ENCODE measurements around the gene SHLD1.

SHLD1 gene

GRCh38 chr20:5845681-5846615 lies 95.7 kb downstream of the SHLD1 start:
- no peaks in the 10 kb centered on the region for H3K27me3 Mint-ChIP-seq
- H3K4me1 Mint-ChIP-seq = peaks cover 13% of the 10 kb centered on the region
- peaks cover 10% of the 10 kb centered on the region for H3K36me3 Mint-ChIP-seq
- no peak overlapping the region for H3K27ac Mint-ChIP-seq
- no peak for ATAC-seq (ENCODE audit: low read depth)
- no peaks in the 10 kb centered on the region for H3K9me3 Mint-ChIP-seq
- DNase-seq (ENCODE audit: low spot score in 2 of 2) = no peak
- H3K4me3 Mint-ChIP-seq = no peak overlapping the region

GRCh38 chr20:5848711-5849505 lies 98.7 kb downstream of the SHLD1 start:
- no peaks in the 10 kb centered on the region for H3K9me3 Mint-ChIP-seq
- peaks cover 7% of the 10 kb centered on the region for H3K36me3 Mint-ChIP-seq
- H3K4me3 Mint-ChIP-seq = no peak overlapping the region
- DNase-seq (ENCODE audit: low spot score in 2 of 2) (no peak), ATAC-seq (ENCODE audit: low read depth) (no peak)
- no peak overlapping the region for H3K27ac Mint-ChIP-seq
- H3K27me3 Mint-ChIP-seq = no peaks in the 10 kb centered on the region
- H3K4me1 Mint-ChIP-seq = peaks cover 5% of the 10 kb centered on the region

GRCh38 chr20:5855939-5856338 lies 105.7 kb downstream of the SHLD1 start:
- ATAC-seq (ENCODE audit: low read depth) (no peak), DNase-seq (ENCODE audit: low spot score in 2 of 2) (no peak)
- H3K27ac Mint-ChIP-seq = no peak overlapping the region
- no peaks in the 10 kb centered on the region for H3K27me3 Mint-ChIP-seq
- no peaks in the 10 kb centered on the region for H3K9me3 Mint-ChIP-seq
- H3K4me1 Mint-ChIP-seq = no peaks in the 10 kb centered on the region
- peaks cover 9% of the 10 kb centered on the region for H3K36me3 Mint-ChIP-seq
- H3K4me3 Mint-ChIP-seq = no peak overlapping the region

DNA sequence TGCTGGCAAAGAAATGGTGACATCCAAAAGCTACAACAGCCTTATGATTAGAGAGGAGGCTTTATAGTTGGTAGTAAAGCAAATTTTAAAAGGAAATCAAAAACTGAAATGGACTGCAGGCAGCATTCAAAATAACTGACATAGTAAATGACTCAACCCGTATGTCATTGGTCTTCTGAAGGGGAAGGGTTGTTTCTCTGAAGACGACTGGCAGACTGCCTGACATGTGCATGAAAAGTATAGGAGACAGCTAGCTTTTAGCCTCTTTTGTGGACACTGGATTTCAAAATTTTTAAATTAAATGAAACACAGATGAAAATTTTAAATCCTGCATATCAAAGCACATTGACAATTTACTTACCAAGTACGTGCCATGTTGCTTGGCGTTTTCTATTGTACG lies 109.4 kb downstream of the SHLD1 start:
- H3K27me3 Mint-ChIP-seq = no peaks in the 10 kb centered on the region
- no peak overlapping the region for H3K27ac Mint-ChIP-seq
- no peak for DNase-seq (ENCODE audit: low spot score in 2 of 2)
- no peak overlapping the region for H3K4me3 Mint-ChIP-seq
- ATAC-seq (ENCODE audit: low read depth) = no peak
- no peaks in the 10 kb centered on the region for H3K4me1 Mint-ChIP-seq
- no peaks in the 10 kb centered on the region for H3K9me3 Mint-ChIP-seq
- H3K36me3 Mint-ChIP-seq = peaks cover 16% of the 10 kb centered on the region

DNA sequence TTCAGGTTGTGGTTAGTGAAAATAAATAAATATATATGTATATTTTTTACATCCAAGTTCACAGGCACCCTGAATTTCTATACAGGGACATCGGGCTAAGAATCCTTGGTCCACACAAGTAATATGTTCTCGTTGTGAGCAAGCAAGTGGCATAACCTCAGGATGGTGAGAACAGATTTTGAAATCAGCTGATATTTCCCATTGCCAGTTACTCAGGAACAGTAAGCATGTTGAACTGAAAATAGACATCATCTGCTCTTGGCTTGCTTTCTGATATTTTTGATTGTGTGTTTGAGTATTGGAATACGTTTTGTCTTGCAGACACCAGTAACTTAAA lies 112.5 kb downstream of the SHLD1 start:
- no peaks in the 10 kb centered on the region for H3K9me3 Mint-ChIP-seq
- peaks cover 9% of the 10 kb centered on the region for H3K36me3 Mint-ChIP-seq
- H3K4me3 Mint-ChIP-seq = no peak overlapping the region
- no peak for ATAC-seq (ENCODE audit: low read depth)
- no peaks in the 10 kb centered on the region for H3K4me1 Mint-ChIP-seq
- no peak for DNase-seq (ENCODE audit: low spot score in 2 of 2)
- no peak overlapping the region for H3K27ac Mint-ChIP-seq
- no peaks in the 10 kb centered on the region for H3K27me3 Mint-ChIP-seq

DNA sequence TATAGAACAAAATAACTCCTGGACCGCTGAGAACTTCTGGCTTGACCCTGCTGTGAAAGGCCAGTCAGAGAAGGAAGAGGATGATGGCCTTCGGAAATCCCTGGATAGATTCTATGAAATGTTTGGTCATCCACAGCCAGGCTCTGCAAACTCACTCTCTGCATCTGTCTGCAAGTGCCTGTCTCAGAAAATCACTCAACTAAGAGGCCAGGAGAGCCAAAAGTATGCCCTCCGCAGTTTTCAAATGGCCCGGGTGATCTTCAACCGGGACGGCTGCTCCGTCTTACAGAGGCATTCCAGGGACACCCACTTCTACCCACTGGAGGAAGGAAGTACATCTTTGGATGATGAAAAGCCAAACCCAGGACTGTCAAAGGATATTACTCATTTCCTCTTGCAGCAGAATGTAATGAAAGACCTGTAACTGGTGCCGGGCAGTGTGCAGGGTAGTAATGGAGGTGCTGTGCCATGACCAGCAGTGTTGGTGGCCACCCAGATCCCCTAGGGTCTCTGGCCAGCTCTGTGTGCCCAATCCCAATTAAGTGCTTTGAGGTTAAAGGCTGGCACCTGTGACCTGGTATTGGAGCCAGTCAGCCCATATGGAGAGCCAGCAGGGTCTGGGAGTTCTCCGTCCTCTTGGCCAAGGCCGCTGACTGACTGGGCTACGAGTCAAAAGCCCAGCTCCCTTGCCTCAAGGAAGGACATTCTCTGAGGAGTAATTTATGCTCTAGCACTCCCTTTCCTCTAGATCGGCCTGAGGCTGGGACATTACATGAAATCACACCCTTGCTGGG lies 113.0 kb downstream of the SHLD1 start:
- Mint-ChIP-seq H3K4me3 (no peak overlapping the region), H3K27me3 (no peaks in the 10 kb centered on the region), H3K9me3 (no peaks in the 10 kb centered on the region), H3K4me1 (no peaks in the 10 kb centered on the region), H3K36me3 (peaks cover 9% of the 10 kb centered on the region), H3K27ac (no peak overlapping the region)
- no peak for DNase-seq (ENCODE audit: low spot score in 2 of 2)
- ATAC-seq (ENCODE audit: low read depth) = no peak

GRCh38 chr20:5864428-5864827 lies 114.2 kb downstream of the SHLD1 start:
- DNase-seq (ENCODE audit: low spot score in 2 of 2) = no peak
- Mint-ChIP-seq H3K4me3 (no peak overlapping the region), H3K36me3 (peaks cover 9% of the 10 kb centered on the region), H3K27me3 (no peaks in the 10 kb centered on the region), H3K27ac (no peak overlapping the region), H3K4me1 (no peaks in the 10 kb centered on the region), H3K9me3 (no peaks in the 10 kb centered on the region)
- no peak for ATAC-seq (ENCODE audit: low read depth)

- Mint-ChIP-seq H3K36me3 (peaks cover 9% of the 10 kb centered on the region), H3K27me3 (no peaks in the 10 kb centered on the region), H3K27ac (no peak overlapping the region), H3K4me1 (no peaks in the 10 kb centered on the region), H3K4me3 (no peak overlapping the region), H3K9me3 (no peaks in the 10 kb centered on the region)
- DNase-seq (ENCODE audit: low spot score in 2 of 2) (no peak), ATAC-seq (ENCODE audit: low read depth) (no peak)
These were observed 114.8 kb downstream of the SHLD1 start for GRCh38 chr20:5864873-5865587.

DNA sequence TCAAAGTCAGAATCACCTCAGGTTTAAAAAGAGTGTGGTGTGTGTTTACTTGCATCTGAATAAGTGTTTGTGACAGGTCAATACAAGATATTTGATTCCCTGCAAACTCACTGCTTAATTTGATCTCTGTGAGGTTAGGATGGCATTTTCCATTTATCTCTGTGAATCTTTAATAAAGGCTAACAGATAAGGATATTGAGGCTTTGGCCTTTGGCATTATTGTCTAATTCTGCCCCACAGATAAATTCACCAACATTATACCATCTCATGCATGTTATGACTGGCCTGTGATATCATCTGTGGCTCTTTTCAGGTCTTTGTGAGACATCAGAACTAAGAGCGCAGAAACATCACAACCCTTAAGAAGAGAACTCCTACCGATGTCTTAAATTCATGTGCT lies 115.4 kb downstream of the SHLD1 start:
- H3K4me1 Mint-ChIP-seq = no peaks in the 10 kb centered on the region
- no peak overlapping the region for H3K4me3 Mint-ChIP-seq

DNA sequence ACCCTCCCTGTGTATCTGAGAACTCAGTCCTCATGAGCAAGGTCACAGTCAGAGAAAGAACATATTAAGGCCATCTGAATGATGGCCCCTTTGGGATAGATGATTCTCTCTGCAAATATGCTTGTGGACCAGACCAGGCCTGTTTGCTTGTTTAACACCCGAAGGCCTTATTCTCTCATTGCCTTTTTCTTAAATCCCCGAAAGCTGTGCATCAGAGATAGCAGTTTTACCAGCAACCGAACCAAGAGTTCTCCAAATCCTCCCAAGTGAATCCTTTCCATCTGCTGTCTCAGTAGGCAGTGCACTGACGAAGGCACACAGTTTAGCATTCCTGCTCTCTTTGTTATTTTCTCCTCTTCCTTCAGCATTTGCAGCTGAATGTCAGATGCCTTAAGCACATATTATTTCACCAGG lies 120.4 kb downstream of the SHLD1 start:
- H3K27ac Mint-ChIP-seq = no peak overlapping the region
- no peak overlapping the region for H3K4me3 Mint-ChIP-seq
- ATAC-seq (ENCODE audit: low read depth) (no peak), DNase-seq (ENCODE audit: low spot score in 2 of 2) (no peak)
- peaks cover 7% of the 10 kb centered on the region for H3K27me3 Mint-ChIP-seq
- H3K36me3 Mint-ChIP-seq = no peaks in the 10 kb centered on the region
- no peaks in the 10 kb centered on the region for H3K9me3 Mint-ChIP-seq
- no peaks in the 10 kb centered on the region for H3K4me1 Mint-ChIP-seq

More for the DNA sequence above, 115.4 kb downstream of the SHLD1 start:
- DNase-seq (ENCODE audit: low spot score in 2 of 2) (no peak), ATAC-seq (ENCODE audit: low read depth) (no peak)
- Mint-ChIP-seq H3K27ac (no peak overlapping the region), H3K36me3 (peaks cover 9% of the 10 kb centered on the region), H3K27me3 (peaks cover 2% of the 10 kb centered on the region), H3K9me3 (no peaks in the 10 kb centered on the region)

DNA sequence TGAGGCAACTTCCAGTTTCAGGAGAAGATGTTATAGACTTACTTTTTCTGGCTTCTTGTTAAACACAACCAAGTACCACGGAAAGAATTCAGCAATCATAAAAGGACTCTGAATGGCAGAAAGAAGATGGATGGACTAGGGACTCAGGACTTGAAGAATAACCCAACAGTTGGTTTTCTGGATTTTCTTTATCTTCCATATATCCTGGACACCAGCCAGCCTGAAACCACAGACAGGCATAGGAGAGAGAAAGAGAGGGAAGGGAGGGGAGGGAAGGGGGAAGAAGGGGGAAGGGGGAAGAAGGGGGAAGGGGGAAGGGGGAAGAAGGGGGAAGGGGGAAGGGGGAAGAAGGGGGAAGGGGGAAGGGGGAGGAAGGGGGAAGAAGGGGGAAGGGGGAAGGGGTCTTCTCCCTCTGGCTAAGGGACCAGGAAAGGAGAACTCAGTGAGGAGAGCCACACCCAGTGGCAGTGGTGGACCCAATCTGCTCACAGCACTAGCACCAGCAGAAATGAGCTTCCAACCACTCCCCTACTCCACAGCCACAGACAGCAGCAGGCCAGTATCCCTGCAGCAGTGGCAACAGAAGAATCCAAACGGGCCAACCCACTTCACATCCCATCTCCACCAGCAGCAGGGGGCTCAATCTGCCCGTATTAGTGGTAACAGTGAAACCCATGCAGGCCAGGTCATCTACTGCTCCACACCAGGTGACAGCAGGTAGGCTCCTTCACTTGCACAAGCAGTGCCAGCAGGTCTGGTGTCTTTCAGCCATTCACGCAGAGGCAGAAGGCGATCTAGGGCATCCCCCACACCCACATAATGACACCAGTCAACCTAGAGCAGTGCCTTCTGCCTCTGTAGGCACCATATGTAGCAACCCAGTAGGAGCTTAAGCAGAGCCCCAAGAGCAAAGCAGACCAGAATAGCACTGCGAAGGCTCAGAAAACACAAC lies 121.5 kb downstream of the SHLD1 start:
- Mint-ChIP-seq H3K4me3 (no peak overlapping the region), H3K27me3 (peaks cover 7% of the 10 kb centered on the region), H3K27ac (no peak overlapping the region), H3K9me3 (peaks cover 5% of the 10 kb centered on the region), H3K36me3 (no peaks in the 10 kb centered on the region), H3K4me1 (no peaks in the 10 kb centered on the region)
- DNase-seq (ENCODE audit: low spot score in 2 of 2) = no peak
- no peak for ATAC-seq (ENCODE audit: low read depth)

GRCh38 chr20:5877128-5877527 lies 126.9 kb downstream of the SHLD1 start:
- DNase-seq (ENCODE audit: low spot score in 2 of 2) (no peak), ATAC-seq (ENCODE audit: low read depth) (no peak)
- Mint-ChIP-seq H3K27me3 (peaks cover 16% of the 10 kb centered on the region), H3K4me3 (no peak overlapping the region), H3K4me1 (peaks cover 3% of the 10 kb centered on the region), H3K9me3 (peaks cover 5% of the 10 kb centered on the region), H3K36me3 (no peaks in the 10 kb centered on the region), H3K27ac (no peak overlapping the region)

DNA sequence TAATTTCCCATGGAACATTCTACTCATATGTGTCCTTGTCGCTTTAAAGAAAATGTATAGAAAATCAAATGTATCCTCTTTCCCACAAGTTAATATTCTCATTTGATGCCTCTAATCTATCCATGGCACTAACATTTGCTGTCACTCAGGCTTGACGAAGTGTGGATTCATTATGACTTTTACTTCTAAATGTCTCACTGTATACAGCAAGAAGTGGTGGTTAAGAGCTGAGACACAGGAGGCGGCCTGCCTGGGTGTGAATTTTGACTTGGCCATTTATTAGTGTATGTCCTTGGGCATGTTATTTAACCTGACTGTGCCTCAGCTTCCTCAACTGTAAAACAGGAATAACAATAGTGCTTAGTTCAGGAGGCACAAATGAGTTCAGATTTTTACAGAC lies 130.1 kb downstream of the SHLD1 start:
- ATAC-seq (ENCODE audit: low read depth) (no peak), DNase-seq (ENCODE audit: low spot score in 2 of 2) (no peak)
- H3K27ac Mint-ChIP-seq = no peak overlapping the region
- H3K27me3 Mint-ChIP-seq = peaks cover 13% of the 10 kb centered on the region
- peaks cover 5% of the 10 kb centered on the region for H3K9me3 Mint-ChIP-seq
- H3K4me1 Mint-ChIP-seq = peaks cover 3% of the 10 kb centered on the region
- no peak overlapping the region for H3K4me3 Mint-ChIP-seq
- no peaks in the 10 kb centered on the region for H3K36me3 Mint-ChIP-seq

All from memory B cell (primary cell).